NCI-H2171 treated with DMSO at 0.1 percent for 48 hours (cell line): Measurements from ENCODE around the gene STH.
A peak's percentile ranks its signal among the peaks of the same experiment; 100 is the strongest.
"Not testable (repeated sequence)": the region's sequence is repeated elsewhere in the genome, so short reads cannot be mapped to it uniquely, and the experiment has no call there.

Source experiments
- DNase-seq: peaks from one replicate; lab custom pipeline; 2025; lab: John Stamatoyannopoulos, UW

Gene STH

GRCh38 chr17:45998987-45999899 is at the start of gene STH:
Gene STH, plus strand, starts transcription at chr17:45999250. Its CDS starts 30 bp downstream, at chr17:45999280.
- no peak for DNase-seq

DNA sequence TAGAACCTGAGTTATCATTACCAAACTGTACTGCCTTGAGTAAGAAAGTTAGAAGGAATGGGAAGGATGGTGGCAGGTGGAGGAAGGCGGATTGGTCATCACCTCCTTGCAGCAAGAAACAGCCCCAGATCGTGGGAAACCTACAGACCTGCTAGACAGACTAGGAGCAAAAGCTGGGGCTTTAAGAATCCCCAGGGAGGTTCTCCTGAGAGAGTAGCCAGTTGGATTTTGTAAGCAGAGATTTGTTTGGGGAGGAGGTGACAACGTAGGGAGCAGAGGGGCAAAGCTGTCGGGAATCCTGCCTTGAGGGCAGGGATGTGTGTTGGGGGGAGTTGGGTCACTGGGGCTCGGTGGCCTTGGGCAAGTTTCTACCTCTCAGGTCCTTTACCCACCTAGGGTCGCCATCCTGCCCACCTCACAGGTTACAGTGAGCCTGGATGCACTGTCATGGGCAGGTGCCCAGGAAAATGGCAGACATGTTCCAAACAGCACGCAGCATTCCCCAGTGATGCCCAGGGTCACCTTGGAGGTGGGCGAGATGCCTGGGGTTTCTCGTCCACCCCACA is 49.2 kb upstream of the STH start:
- DNase-seq = no peak

GRCh38 chr17:45950888-45951287 is 48.2 kb upstream of the STH start:
- no peak for DNase-seq

GRCh38 chr17:45951403-45951802 is 47.6 kb upstream of the STH start:
- DNase-seq = no peak

DNA sequence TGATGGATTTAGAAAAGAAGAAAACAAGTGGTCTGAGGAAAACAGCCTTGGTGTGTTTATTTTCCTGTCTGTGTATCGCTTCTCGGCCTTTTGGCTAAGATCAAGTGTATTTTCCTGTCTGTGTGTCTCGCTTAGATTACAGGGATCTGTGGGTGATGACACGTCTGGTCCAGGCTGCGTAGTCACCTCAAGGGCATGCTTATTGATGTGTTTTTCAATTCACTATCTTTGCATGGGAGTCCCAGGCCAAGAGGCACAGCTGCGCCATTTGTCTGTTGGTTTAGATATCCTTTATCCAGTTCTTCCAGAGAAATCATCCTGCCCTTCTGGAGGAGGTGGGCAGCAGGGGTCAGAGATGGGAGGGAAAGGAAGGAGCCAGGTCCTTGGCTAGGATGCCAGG is 47.1 kb upstream of the STH start:
- DNase-seq = no peak

- no peak for DNase-seq
Measured at GRCh38 chr17:45952814-45953320, 46.2 kb upstream of the STH start.

DNA sequence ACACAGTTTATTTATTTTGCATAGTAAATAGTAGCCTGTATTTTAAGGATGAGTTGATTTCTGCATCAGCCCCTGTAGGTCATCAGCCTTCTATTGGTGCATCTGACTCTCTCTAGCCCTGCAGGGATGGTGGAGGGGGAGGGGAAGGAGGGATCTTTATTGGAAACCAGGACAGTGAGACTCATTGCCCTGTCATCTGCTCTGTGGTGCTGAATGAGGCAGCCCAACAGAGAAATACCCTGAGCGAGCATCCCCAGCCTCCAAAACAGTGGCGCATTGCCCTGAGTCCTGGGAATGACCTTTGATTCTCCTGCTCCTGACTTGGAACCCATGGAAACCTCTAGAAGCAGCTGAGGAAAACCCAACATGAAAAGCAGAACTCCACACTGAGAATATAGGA is 45.5 kb upstream of the STH start:
- DNase-seq = no peak

DNA sequence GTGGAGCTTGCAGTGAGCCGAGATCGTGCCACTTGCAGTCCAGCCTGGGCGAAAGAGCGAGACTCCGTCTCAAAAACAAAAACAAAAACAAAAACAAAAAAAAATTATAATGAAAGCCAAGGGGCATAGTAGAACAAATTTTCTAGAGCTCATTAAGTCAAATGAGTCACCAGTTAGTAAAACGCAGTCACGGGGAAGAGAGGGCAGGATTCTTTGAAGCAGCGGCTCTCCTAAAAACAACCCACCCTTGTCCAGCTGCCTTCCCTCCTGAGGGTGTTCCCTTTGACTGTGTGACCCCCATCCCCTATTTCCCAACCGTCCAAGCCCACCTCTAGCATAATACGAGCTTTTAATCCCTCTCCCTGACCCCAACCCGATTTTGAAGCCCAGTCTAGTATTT is 44.1 kb upstream of the STH start:
- no peak for DNase-seq

DNA sequence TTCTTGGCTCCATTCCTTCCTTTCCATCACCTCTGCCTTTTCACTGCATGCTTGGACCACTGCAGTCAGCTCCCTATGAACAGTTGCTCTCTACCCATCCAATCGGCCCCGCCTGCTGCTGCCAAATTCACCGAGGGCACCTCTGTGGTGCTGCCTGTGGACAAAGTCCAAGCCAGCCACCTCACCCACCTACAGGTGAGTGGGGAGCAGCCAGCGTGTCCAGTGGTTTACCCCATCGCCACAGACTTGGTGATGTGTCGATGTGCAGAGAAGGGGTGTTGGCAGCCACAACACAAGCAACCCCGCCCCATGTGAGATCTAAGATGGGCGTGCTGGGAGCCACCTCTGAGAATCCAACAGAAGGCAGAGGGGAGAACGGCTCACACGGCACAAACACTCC is 43.7 kb upstream of the STH start:
- no peak for DNase-seq

DNA sequence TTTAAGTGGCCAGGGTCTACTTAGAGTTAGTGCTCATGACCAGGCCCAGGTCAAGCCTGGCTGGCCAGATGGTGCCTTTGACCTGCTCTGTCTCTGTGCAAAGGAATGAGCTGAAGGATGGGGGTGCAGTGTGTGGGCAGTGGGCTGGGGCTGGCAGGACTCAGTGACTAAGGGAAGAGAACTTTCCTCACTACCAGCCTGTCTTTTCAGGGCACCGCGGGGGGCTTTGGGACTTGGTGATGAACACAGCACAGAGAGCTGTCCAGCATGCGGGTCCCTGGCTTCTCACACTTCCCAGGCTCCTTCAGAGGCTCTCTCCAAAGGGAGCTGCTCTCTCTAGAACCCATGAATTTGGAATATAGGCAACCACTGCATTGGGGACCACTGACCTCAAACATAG is 43.0 kb upstream of the STH start:
- DNase-seq = no peak

GRCh38 chr17:45956746-45957145 is 42.3 kb upstream of the STH start:
- not testable (repeated sequence) for DNase-seq

DNA sequence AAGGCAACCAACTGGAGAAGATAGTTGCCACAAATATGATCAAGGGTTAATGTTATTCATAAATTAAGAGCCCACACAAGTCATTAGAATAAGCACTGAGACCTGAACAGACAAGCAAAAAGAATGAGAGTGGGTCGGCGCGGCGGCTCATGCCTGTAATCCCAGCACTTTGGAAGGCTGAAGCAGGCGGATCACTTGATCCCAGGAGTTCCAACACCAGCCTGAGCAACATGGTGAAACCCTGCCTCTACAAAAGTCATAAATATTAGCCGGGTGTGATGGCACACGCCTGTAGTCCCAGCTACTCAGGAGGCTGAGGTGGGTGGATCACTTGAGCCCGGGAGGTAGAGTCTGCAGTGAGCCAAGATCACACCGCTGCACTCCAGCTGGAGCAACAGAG is 40.7 kb upstream of the STH start:
- no peak for DNase-seq

GRCh38 chr17:45958994-45959665 is 39.9 kb upstream of the STH start:
- DNase-seq = no peak

GRCh38 chr17:45960311-45960710 is 38.7 kb upstream of the STH start:
- DNase-seq = no peak

DNA sequence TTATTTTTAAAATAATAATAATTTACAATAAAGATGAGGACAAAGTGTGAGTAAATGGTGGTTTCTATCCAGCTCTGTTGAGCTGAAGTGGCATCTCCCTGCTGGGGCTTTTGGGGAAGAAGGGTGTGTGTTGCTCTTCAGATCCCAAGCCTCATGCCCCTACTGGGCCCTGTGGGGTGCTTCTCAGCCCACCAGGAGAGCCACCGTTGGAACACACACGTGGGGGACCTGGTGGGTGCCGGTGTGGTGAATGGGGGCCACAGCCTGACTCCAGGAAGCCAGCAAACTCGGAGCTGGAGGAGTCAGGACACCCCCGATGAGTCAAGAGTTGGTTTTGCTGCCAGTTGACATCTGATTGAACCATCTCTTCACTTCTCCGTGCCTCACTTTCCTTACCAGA is 37.8 kb upstream of the STH start:
- DNase-seq = no peak

GRCh38 chr17:45962221-45962972 is 36.7 kb upstream of the STH start:
- no peak for DNase-seq

DNA sequence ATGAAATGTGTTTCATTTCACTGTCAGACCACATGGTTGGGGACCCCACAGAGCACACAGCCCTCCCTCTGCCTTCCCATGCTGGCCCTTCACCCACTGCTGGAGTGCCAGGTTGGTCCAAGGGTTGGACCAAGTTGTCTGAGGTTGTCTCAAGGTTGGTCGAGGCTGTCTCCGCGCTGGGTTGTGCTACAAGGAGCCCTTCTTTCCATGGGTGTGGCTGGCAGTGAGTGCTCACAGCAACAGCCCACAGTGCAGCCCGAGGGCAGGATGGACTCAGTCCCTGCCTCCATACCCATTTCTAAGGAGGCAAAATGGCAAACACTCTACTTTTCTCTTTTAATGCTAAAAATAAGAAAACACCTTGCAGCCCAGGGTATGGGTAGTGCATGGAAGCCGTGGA is 35.8 kb upstream of the STH start:
- no peak for DNase-seq

DNA sequence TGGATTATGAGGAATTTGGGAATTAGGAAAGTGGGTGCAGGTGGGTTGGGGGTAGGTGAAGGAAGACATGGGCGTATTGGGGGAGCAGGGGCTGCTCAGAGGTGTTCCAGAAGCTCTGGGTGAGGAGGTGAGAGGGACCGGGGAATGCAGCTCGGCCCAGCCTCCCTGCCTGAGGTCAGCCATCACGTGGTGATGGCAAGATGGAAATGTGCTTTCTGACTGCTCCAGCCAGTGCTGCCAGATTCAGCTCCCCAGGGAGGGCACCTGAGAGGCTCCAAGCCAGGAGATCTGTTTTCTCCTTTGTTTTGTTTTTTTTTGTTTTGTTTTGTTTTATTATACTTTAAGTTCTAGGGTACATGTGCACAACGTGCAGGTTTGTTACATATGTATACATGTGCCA is 35.2 kb upstream of the STH start:
- peak; percentile 68 for DNase-seq

DNA sequence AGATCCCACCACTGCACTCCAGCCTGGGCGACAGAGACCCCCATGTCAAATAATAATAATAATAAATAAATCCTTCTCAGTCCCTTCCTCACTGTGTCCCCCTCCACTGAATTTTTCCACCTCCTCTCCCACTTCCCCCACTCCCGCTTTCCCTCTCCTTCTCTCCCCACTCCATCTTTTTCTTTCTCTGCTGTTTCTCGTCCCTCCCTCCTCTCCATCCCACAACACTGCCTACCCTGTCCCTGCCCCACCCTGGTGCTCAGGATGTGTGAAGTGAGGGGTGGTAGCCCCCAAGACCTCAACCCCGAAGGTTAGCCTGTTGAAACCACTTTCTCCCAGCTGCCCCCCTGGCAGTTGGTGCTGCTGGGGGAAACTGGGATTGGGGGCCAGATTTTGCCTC is 34.4 kb upstream of the STH start:
- DNase-seq = no peak

DNA sequence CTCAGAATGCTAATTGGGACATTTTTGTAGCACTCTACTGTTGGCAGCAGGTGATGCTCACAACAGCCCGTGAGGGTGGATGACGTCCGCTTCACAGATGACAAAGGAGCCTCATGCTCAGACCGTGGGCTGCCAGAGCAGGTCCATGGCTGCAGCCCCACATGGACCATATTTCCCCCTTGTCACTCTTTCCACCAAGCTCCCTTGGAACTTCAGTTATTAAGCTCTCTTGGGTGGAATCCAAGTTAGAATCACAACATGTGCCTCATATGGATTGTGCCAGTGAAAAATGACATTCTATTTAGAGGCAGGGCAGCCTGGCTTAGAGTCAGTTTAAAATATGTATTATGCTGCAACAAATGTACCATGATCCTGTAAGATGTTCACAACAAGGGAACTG is 33.2 kb upstream of the STH start:
- no peak for DNase-seq

- DNase-seq = no peak
Measured at GRCh38 chr17:45966606-45967280, 32.3 kb upstream of the STH start.

GRCh38 chr17:45967378-45967777 is 31.7 kb upstream of the STH start:
- DNase-seq = no peak
